OCI-LY1 (cell line): ENCODE results near the gene C6orf62.

Experiments used
- H2AFZ ChIP-seq: fragments of 200-600 bp; sonication (generic), shearing (Covaris generic); 2 replicates; pipeline ENCODE4 v1.6.0; 2014; ENCODE audit warnings: antibody characterized with exemption, mild to moderate bottlenecking, low read length
- H3F3A ChIP-seq: fragments of 200-600 bp; sonication (generic), shearing (Covaris generic); 2 replicates; pipeline ENCODE4 v1.6.0; 2014; ENCODE audit warnings: mild to moderate bottlenecking, antibody characterized with exemption, low read length, moderate library complexity; ENCODE audit not compliant: insufficient read depth
- H3K27ac ChIP-seq: fragments of 200-600 bp; sonication (generic); 2 replicates; pipeline ENCODE4 v1.5.1; 2014; ENCODE audit warnings: low read length, mixed run types, mild to moderate bottlenecking, low read depth; ENCODE audit not compliant: poor library complexity, severe bottlenecking
- H3K27me3 ChIP-seq: fragments of 200-600 bp; sonication (generic); 2 replicates; pipeline ENCODE4 v1.6.0; 2014; ENCODE audit warnings: antibody characterized with exemption, mild to moderate bottlenecking, low read length, moderate library complexity; ENCODE audit not compliant: insufficient read depth
- H3K36me3 ChIP-seq: fragments of 200-600 bp; sonication (generic); 2 replicates; pipeline ENCODE4 v1.6.1; 2014; ENCODE audit warnings: mild to moderate bottlenecking, antibody characterized with exemption, low read length, moderate library complexity, mixed read lengths; ENCODE audit not compliant: insufficient read depth
- H3K4me1 ChIP-seq: fragments of 200-600 bp; sonication (generic); 2 replicates; pipeline ENCODE4 v1.5.1; 2014; ENCODE audit warnings: mild to moderate bottlenecking, low read length, moderate library complexity; ENCODE audit not compliant: insufficient read depth, severe bottlenecking
- H3K4me2 ChIP-seq: fragments of 200-600 bp; sonication (generic), shearing (Covaris generic); 2 replicates; pipeline ENCODE4 v1.6.1; 2014; ENCODE audit warnings: low read length
- H3K4me3 ChIP-seq: fragments of 200-600 bp; sonication (generic); 2 replicates; pipeline ENCODE4 v1.5.1; 2014; ENCODE audit warnings: low read length, low read depth, mild to moderate bottlenecking, mixed read lengths; ENCODE audit not compliant: poor library complexity, severe bottlenecking
- H3K79me2 ChIP-seq: fragments of 200-600 bp; shearing (Covaris generic); 2 replicates; pipeline ENCODE4 v1.6.1; 2016; ENCODE audit warnings: mixed run types, low read length, mixed read lengths; ENCODE audit not compliant: insufficient read depth
- H3K9ac ChIP-seq: fragments of 200-600 bp; sonication (generic), shearing (Covaris generic); 2 replicates; pipeline ENCODE4 v1.6.1; 2014; ENCODE audit warnings: mild to moderate bottlenecking, low read length, mixed read lengths
- H3K9me2 ChIP-seq: fragments of 200-600 bp; sonication (generic), shearing (Covaris generic); 2 replicates; pipeline ENCODE4 v1.6.1; 2014; ENCODE audit warnings: low read depth, mild to moderate bottlenecking, low read length, mixed read lengths
- H3K9me3 ChIP-seq: fragments of 200-600 bp; shearing (Covaris generic); 2 replicates; pipeline ENCODE4 v1.6.1; 2014; ENCODE audit warnings: low read length, mixed read lengths
- H4K20me1 ChIP-seq: fragments of 200-600 bp; sonication (generic), shearing (Covaris generic); 2 replicates; pipeline ENCODE4 v1.6.0; 2016; ENCODE audit warnings: mild to moderate bottlenecking, low read length; ENCODE audit not compliant: insufficient read depth
- CTCF ChIP-seq: fragments of 200-600 bp; sonication (generic), shearing (Covaris generic); IDR thresholded peaks from 2 replicates; pipeline ENCODE4 v1.5.1; 2017; ENCODE audit warnings: mild to moderate bottlenecking, antibody characterized with exemption, low read length, moderate library complexity, mixed read lengths
- EZH2 ChIP-seq: fragments of 200-600 bp; sonication (generic), shearing (Covaris generic); IDR thresholded peaks from 2 replicates; pipeline ENCODE4 v1.8.0; 2017; ENCODE audit warnings: borderline replicate concordance, mixed run types, mild to moderate bottlenecking, antibody characterized with exemption, low read length, moderate library complexity, mixed read lengths

The C6orf62 gene

GRCh38 chr6:24686946-24687345, 32.0 kb downstream of the C6orf62 start:
- TF ChIP-seq EZH2, result no peak
- TF ChIP-seq CTCF, result no peak
- Histone ChIP-seq H3K27ac (no peak overlapping the region), H3K4me3 (no peak overlapping the region), H3K27me3 (no peaks in the 10 kb centered on the region), H3K9me3 (no peaks in the 10 kb centered on the region), H3K9ac (no peak overlapping the region), H2AFZ (no peak overlapping the region), H3F3A (0 out of 2 replicates have a peak, but pooled peaks cover 2% of the 10 kb centered on the region), H3K4me2 (no peak overlapping the region), H3K79me2 (no peaks in the 10 kb centered on the region), H3K4me1 (no peaks in the 10 kb centered on the region), H4K20me1 (no peaks in the 10 kb centered on the region), H3K9me2 (no peaks in the 10 kb centered on the region), H3K36me3 (no peaks in the 10 kb centered on the region)

GRCh38 chr6:24686408-24686807, 32.5 kb downstream of the C6orf62 start:
- 0 out of 2 replicates have a peak, but pooled peaks cover 2% of the 10 kb centered on the region for H3F3A ChIP-seq
- H3K36me3 ChIP-seq, result no peaks in the 10 kb centered on the region
- H3K9ac ChIP-seq, result no peak overlapping the region
- no peaks in the 10 kb centered on the region for H3K9me3 ChIP-seq
- H3K4me1 ChIP-seq, result no peaks in the 10 kb centered on the region
- H2AFZ ChIP-seq, result no peak overlapping the region
- H3K79me2 ChIP-seq, result no peaks in the 10 kb centered on the region
- no peaks in the 10 kb centered on the region for H3K27me3 ChIP-seq
- H3K27ac ChIP-seq, result no peak overlapping the region
- no peaks in the 10 kb centered on the region for H4K20me1 ChIP-seq
- H3K4me3 ChIP-seq, result no peak overlapping the region
- no peaks in the 10 kb centered on the region for H3K9me2 ChIP-seq
- no peak overlapping the region for H3K4me2 ChIP-seq
- no peak for TF ChIP-seq EZH2
- TF ChIP-seq CTCF, result no peak

GRCh38 chr6:24683297-24684296, 35.4 kb downstream of the C6orf62 start:
- no peaks in the 10 kb centered on the region for H3K79me2 ChIP-seq
- H2AFZ ChIP-seq, result no peak overlapping the region
- no peak for TF ChIP-seq CTCF
- TF ChIP-seq EZH2, result no peak
- H3K36me3 ChIP-seq, result no peaks in the 10 kb centered on the region
- no peaks in the 10 kb centered on the region for H4K20me1 ChIP-seq
- no peak overlapping the region for H3K27ac ChIP-seq
- no peak overlapping the region for H3K4me3 ChIP-seq
- H3K4me2 ChIP-seq, result no peak overlapping the region
- no peaks in the 10 kb centered on the region for H3K9me3 ChIP-seq
- H3F3A ChIP-seq, result 0 out of 2 replicates have a peak, but pooled peaks cover 2% of the 10 kb centered on the region
- no peaks in the 10 kb centered on the region for H3K9me2 ChIP-seq
- no peak overlapping the region for H3K9ac ChIP-seq
- no peaks in the 10 kb centered on the region for H3K4me1 ChIP-seq
- H3K27me3 ChIP-seq, result no peaks in the 10 kb centered on the region
